Neural progenitor cell (in vitro differentiated cells): ENCODE measurements around the gene STIM1.

ENCODE experiments used
- CTCF ChIP-seq: fragments of 200-600 bp; sonication (generic); IDR thresholded peaks from 2 replicates; pipeline ENCODE4 v1.5.1; 2017; ENCODE audit warnings: antibody characterized with exemption, mild to moderate bottlenecking
- EZH2 ChIP-seq: fragments of 200-600 bp; sonication (generic); IDR thresholded peaks from 2 replicates; pipeline ENCODE4 v1.6.1; 2017; ENCODE audit warnings: antibody characterized with exemption, mild to moderate bottlenecking, moderate library complexity
- EZH2phosphoT487 ChIP-seq: fragments of 200-600 bp; sonication (generic); IDR thresholded peaks from 2 replicates; pipeline ENCODE4 v1.6.1; 2017; ENCODE audit warnings: antibody characterized with exemption

DNA sequence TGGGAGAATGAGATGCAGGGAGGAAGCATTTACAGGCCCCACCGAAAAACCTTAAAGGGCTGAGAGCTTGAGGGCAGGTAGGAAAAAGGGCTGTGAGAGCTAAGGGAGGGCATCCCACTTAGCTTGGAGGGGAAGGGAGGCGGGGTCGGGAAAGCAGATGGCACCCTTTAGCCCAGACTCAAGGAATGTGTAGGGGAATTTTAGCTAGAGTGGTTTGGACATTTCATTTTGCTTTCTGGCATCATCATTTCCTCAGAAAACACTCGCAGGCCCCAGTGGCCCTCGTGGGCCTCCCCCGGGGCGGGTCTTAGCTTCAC is 846 bp upstream of the STIM1 start:
- TF ChIP-seq CTCF (no peak), EZH2 (no peak), EZH2phosphoT487 (no peak)
